ENCODE results near the gene STUM.

Gene STUM

GRCh38 chr1:226560243-226560642, 11.7 kb downstream of the STUM start:
- no peak for DNase-seq (ENCODE audit: low read depth, low spot score)

GRCh38 chr1:226562989-226563388, 14.4 kb downstream of the STUM start:
- DNase-seq (ENCODE audit: low read depth, low spot score): no peak

- DNase-seq (ENCODE audit: low read depth, low spot score): no peak
Measured at GRCh38 chr1:226563666-226564065, 15.1 kb downstream of the STUM start.

GRCh38 chr1:226565476-226565875, 16.9 kb downstream of the STUM start:
- no peak for DNase-seq (ENCODE audit: low read depth, low spot score)

GRCh38 chr1:226566234-226566633, 17.7 kb downstream of the STUM start:
- no peak for DNase-seq (ENCODE audit: low read depth, low spot score)

- DNase-seq (ENCODE audit: low read depth, low spot score): no peak
Measured at GRCh38 chr1:226566760-226567159, 18.2 kb downstream of the STUM start.

- DNase-seq (ENCODE audit: low read depth, low spot score): peak; percentile 56
Measured at GRCh38 chr1:226568077-226568831, 19.7 kb downstream of the STUM start.

GRCh38 chr1:226568975-226569741, 20.6 kb downstream of the STUM start:
- DNase-seq (ENCODE audit: low read depth, low spot score): no peak

GRCh38 chr1:226569879-226570547, 21.4 kb downstream of the STUM start:
- peak; percentile 75 for DNase-seq (ENCODE audit: low read depth, low spot score)

- DNase-seq (ENCODE audit: low read depth, low spot score): no peak
Measured at GRCh38 chr1:226571893-226572292, 23.3 kb downstream of the STUM start.

GRCh38 chr1:226572325-226572726, 23.8 kb downstream of the STUM start:
- peak; percentile 43 for DNase-seq (ENCODE audit: low read depth, low spot score)

GRCh38 chr1:226574044-226574443, 25.5 kb downstream of the STUM start:
- no peak for DNase-seq (ENCODE audit: low read depth, low spot score)

- DNase-seq (ENCODE audit: low read depth, low spot score): no peak
Measured at GRCh38 chr1:226574591-226575435, 26.2 kb downstream of the STUM start.

GRCh38 chr1:226575436-226575720, 26.8 kb downstream of the STUM start:
- no peak for DNase-seq (ENCODE audit: low read depth, low spot score)

GRCh38 chr1:226575739-226576378, 27.3 kb downstream of the STUM start:
- no peak for DNase-seq (ENCODE audit: low read depth, low spot score)

- DNase-seq (ENCODE audit: low read depth, low spot score): no peak
Measured at GRCh38 chr1:226576601-226577000, 28.0 kb downstream of the STUM start.

- no peak for DNase-seq (ENCODE audit: low read depth, low spot score)
Measured at GRCh38 chr1:226577401-226578180, 29.0 kb downstream of the STUM start.

- no peak for DNase-seq (ENCODE audit: low read depth, low spot score)
Measured at GRCh38 chr1:226578946-226579578, 30.5 kb downstream of the STUM start.

- no peak for DNase-seq (ENCODE audit: low read depth, low spot score)
Measured at GRCh38 chr1:226579781-226580323, 31.3 kb downstream of the STUM start.

Measured in ELF-1 (cell line).